Lower leg skin (tissue), 3 donors: ENCODE measurements around the gene TPBGL.

Source experiments
- POLR2A ChIP-seq, 2 donors: fragments of 450-650 bp; IDR thresholded peaks; one replicate each; pipeline ENCODE4 v1.6.1; 2016 to 2017; ENCODE audit warnings: antibody characterized with exemption in 2 of 2, mild to moderate bottlenecking in 1 of 2, moderate library complexity in 1 of 2
- TF ChIP-seq, protein P1 (sequence below), 3 donors: fragments of 450-650 bp; IDR thresholded peaks; one replicate each; pipeline ENCODE4 v1.5.1; 2016; ENCODE audit warnings: antibody characterized with exemption in 3 of 3, mild to moderate bottlenecking in 3 of 3, moderate library complexity in 2 of 3

DNA sequence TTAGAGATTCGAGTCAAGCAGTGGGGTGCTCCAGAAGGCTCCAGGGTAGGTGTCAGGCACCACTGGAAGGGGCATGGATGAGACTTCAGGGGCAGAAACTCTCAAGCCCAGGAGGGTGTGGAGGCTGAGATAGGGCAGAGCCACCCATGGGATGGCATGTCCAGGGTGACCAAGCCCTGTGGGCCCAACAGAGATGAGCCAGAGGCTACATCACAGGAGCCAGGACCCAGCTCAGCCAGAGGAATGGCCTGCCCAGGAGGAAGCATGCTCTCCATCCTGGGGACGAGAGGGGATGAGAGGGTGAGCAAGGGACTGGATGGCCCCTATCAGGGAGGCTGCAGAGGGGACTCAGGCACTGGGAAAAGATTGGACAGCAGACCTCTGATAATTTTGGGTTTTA, 46.9 kb upstream of the TPBGL start:
- TF ChIP-seq, protein P1, sequence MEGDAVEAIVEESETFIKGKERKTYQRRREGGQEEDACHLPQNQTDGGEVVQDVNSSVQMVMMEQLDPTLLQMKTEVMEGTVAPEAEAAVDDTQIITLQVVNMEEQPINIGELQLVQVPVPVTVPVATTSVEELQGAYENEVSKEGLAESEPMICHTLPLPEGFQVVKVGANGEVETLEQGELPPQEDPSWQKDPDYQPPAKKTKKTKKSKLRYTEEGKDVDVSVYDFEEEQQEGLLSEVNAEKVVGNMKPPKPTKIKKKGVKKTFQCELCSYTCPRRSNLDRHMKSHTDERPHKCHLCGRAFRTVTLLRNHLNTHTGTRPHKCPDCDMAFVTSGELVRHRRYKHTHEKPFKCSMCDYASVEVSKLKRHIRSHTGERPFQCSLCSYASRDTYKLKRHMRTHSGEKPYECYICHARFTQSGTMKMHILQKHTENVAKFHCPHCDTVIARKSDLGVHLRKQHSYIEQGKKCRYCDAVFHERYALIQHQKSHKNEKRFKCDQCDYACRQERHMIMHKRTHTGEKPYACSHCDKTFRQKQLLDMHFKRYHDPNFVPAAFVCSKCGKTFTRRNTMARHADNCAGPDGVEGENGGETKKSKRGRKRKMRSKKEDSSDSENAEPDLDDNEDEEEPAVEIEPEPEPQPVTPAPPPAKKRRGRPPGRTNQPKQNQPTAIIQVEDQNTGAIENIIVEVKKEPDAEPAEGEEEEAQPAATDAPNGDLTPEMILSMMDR (IDR thresholded peaks at IDR 0.05) = no peak
- TF ChIP-seq POLR2A (IDR thresholded peaks at IDR 0.05) = no peak
